T-helper 9 cell (primary cell): ENCODE data around the gene DUOXA2.
"Not testable (repeated sequence)": the region's sequence is repeated elsewhere in the genome, so short reads cannot be mapped to it uniquely, and the experiment has no call there.

Source experiments
- DNase-seq: peaks from one replicate; pipeline ENCODE4 v3.0.0-alpha.2; 2020
- total RNA-seq, 2 donors: gene quantifications; one replicate each; lab custom pipeline; 2026; lab: John Stamatoyannopoulos, UW

Gene DUOXA2
- 0 reads per million in 2 donors for total RNA-seq

DNA sequence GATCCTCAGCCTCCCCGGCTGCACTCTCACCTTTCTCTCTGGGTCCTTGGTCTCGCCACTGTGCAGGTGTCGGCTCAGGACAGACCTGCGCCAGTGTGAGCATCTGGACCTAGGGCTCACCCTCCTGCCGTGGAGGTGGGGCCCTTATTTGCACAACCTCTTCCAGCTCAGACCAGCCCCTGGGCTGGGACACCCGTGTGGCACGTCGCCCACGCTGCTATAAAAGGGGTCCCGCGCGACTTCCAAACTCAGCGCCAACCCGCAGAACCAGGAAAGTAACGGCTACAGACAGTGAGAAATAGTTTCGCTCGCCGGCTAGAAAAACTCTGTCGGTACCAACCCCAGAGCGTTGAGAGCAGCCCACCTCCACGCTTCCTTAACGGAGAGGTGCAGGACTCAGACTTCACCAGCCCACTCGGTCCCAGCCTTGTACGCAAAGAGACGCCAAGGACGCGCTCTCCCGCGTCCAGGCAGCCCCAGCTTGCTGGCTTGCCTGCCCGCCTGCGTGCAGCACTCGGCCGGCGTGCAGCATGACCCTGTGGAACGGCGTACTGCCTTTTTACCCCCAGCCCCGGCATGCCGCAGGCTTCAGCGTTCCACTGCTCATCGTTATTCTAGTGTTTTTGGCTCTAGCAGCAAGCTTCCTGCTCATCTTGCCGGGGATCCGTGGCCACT, at the start of gene DUOXA2, which contains the start of gene DUOX2:
DUOXA2 (plus strand) TSS at position 251 of the 675 bp plus-strand sequence; CDS start at position 531, 280 bp downstream.
DUOX2 (minus strand) TSS at position 97 of the 675 bp plus-strand sequence. CDS start 761 bp downstream, outside the sequence.
- DNase-seq, result no peak

DNA sequence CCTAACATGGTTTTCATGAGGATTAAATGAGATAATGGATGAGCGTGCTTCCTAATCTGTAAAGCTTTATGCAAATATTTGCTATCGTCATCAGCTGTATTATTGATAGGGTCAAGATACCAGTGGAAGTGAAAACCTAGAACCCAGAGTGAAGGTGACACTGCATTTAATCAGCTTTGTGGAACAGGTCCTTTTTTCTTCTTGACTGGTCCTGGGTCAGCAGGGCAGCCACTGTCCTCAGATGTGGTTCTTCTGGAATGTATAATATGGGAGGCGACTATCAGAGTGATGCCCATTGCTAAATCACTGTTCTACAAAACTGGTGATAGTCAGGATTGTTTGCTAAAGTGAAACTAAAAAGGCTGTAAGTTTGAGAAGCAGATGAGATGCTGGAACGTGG, 49.7 kb upstream of the DUOXA2 start:
- DNase-seq, result no peak

DNA sequence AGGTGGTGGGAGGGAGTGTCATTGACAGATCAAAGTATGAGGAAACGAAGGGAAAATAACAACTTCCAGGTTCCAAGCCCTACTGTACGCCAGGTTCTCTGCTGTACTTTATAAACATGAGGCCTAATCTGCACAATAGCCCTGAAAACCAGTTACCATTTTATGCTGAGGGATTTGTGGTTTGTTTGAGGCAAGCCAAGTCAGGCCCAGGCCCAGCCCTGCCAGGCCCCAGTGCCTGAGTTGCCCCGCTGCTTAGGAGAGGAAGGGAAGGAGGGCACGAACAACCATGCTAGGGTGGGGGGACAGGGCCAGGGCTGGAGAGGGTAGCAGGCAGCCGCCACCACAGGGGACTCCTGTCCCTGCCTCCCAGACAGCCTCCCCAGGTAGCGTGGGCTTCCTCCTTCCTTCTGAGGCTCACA, 44.2 kb upstream of the DUOXA2 start:
- not testable (repeated sequence) for DNase-seq

DNA sequence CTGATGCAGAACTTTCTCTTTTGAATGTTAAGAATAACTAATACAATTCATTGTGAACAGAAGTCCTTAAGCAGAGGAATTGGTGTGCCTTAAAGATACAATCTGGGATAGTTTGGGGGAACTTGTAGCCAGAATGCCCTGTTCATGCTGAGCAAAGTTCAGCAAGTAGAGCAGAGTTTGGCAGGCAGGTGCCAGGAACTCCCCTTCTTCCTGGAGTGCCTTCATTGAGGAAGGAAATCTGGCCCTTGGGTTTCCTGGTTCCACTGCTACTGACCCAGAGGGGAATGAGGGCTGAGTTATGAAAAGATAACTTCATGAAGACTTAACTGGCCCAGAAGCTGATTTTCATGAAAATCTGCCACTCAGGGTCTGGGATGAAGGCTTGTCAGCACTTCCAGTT, 40.5 kb upstream of the DUOXA2 start:
- not testable (repeated sequence) for DNase-seq

DNA sequence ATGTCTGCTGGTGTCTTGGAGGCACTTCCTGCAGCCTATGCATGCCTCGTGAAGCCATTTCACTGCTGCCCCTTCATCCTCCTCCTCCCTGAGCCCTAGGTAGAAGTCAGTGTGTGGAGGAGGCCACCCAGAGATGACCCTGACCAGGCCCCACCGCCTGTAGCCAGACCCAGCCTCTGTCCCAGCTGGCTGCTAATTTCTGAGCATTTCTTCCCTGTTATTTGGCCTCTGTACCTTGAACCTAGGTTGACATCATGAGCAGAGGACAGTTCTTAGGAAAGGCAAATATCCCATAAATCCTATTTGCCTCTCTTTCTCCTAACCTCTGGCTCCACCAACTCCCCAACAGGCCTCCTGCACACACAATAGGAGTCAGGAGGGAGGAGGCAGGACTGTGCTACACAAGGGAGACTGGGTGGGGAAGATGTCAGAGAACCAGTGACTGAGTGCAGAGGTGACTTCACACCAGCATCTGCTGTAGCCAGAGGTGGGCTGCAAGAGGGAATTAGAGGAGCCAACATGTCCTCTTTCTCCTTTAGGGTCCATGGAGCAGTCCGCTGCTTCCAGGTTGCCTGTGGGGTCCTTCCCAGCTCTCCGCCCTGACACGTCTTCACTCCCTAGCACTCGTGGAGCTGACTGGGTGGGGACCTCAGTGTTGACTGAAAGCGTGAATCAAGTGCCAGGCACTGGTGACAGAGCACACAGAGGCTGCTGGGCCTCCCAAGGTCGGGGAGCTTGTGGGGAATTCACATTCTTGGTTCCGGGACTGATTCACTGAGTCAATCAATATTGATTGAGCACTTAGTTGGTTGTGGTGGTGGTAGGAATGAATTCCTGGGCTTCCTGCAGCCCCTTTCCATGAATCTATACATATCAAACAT, 38.4 kb upstream of the DUOXA2 start:
- DNase-seq, result not testable (repeated sequence)

DNA sequence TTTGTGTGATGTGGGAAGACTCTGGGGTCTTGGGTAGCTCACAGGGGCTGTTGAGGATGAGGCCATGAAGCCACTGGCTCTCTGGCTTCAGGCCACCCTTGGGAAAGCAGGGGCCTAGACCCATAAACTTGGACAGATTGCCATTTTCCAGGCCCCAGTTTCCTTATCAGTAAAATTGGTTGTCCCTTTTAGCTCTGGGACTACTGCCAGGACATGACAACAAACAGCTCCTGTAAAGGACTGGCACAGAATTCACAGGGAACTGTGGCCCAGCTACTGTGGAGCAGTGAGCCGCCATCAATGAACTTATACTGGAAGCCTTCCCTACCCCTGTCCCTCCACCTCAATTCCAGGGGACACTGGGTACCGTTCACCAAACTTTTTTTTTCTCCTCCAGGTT, 36.7 kb upstream of the DUOXA2 start:
- DNase-seq, result not testable (repeated sequence)

DNA sequence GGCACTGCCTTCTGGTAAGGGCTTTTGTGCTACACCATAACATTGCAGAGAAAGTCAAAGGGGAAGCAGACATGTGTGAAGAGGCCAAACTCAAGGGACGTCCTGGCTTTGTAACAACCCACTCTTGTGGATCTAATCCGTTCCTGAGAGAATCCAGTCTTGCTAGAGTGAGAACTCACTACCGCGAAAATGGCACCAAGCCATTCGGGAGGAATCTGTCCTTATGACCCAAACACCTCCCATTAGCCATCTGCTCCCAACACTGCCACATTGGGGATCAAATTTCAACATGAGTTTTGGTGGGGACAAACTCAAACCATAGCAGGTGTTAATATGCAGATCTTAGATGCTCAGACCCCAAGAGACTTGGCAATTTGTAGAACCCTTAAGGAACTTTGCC, 34.9 kb upstream of the DUOXA2 start:
- DNase-seq, result not testable (repeated sequence)

DNA sequence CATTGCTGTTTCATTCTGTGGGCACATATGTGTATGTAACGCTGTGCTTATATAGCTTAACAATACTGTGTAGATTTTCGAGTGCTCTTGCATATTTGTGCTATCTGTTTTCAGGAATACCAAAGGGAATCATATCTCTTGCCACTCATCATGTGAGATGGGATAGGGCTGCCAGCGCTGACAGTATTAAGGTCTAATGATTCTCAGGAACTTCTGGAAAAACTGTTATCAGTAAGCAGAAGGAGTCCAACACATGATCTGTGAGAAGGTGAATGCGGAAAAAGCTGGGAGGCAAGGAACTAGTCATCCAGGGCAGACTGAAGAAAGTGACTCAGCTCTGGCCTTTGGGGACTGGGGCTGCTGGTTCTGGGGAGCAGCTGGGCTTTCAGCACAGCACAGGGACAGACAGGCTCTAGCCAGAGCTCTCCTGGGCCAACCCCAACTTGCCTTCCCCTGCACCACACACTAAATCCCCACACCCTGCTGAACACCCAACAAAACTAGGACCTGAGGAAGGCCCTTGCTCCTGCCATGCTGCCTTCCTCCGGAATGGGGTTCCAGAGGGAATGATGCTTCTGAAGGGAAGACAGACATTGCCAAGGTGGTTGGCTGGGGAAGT, 34.4 kb upstream of the DUOXA2 start:
- not testable (repeated sequence) for DNase-seq

DNA sequence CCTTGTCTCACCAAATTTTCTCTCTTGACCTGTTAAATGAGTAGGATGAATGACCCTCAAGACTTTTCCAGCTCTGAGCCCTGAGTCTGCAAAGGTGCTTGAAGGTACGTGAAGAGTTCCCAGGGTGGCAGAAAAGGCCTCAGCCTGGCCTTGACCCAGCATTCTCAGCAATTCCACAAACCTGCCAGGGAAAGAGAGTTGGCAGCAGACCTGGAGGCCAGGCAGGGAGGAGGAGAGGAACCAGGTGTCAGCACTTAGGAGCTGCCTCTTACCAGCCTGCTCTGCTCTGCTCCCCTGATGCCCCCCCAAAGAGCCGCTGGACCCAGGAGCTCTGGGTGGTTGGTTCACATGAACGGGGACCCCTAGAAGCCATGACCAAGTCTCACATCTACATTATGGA, 33.5 kb upstream of the DUOXA2 start:
- DNase-seq, result not testable (repeated sequence)

DNA sequence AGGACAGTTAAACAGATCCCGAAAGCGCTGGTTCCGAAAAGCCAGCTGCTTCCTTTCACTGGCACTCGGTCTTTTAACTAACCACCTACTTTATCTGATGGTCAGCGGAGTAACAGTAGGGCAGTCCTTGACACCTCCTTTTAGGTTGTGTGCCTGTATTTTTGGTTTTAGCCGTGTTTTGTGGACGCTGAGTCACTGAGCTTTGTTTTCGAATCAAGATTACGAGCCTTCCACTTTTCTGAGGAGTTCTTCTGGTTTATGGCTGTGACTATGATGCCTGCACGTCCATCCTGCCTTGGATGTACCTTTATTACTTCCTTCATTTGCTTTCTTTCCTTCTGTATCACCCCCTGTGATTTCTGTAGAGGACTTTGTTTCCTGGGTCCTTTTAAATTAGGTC, 31.7 kb upstream of the DUOXA2 start:
- DNase-seq, result not testable (repeated sequence)

DNA sequence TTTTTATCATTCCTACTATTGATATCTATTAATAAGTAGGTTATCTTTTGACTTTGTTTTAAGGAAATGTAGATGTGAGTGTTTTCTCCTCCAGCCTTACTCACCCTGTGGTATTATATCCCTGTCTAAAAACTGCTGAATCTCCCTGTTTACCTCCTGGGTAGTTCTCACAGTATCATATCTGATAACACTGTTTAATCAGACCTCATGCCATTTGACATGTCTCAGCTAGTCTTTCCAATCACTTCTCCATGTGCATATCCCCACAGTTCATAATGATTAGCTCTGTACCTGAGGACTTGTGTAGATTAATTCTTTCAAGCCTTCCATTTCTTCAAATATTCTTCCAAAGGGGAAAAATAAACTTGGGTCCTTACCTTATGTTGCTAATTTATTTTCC, 30.9 kb upstream of the DUOXA2 start:
- no peak for DNase-seq

DNA sequence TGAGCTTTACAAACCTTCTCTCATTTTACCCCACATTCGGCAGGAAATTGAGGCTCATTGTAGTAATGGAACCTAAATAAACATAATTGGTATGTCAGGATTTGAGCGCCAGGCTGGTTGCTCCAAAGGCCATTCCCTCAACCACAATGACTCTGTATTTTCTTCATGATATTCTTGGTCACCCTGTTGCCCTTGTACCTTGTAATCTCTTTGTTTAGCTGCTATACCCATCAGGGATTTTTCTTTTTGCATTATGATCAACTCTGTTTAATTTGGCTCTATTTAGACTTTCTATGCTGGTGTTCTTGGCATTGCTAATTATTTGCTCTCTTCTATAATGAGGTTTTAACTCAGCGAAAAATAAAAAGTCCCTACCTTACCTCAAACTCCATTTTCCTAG, 30.0 kb upstream of the DUOXA2 start:
- no peak for DNase-seq

DNA sequence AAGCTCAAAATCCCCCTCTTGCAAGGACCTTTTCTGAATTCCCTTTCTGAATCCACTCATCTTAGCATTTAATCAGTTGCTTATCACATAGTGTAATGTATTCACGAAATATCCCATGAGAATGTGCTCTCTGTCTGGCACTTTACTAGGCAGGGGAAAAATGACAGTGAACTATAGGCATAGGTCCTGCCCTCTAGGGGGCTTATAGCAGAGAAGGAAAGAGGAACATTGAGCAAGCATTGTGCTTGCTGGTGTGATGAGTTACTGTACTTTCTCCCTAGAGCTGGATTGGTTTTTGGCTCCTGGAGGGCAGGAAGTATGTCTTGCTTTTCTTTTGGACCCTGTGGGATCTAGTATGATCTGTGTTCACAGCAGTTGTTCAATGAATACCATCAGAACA, 26.6 kb upstream of the DUOXA2 start:
- no peak for DNase-seq

DNA sequence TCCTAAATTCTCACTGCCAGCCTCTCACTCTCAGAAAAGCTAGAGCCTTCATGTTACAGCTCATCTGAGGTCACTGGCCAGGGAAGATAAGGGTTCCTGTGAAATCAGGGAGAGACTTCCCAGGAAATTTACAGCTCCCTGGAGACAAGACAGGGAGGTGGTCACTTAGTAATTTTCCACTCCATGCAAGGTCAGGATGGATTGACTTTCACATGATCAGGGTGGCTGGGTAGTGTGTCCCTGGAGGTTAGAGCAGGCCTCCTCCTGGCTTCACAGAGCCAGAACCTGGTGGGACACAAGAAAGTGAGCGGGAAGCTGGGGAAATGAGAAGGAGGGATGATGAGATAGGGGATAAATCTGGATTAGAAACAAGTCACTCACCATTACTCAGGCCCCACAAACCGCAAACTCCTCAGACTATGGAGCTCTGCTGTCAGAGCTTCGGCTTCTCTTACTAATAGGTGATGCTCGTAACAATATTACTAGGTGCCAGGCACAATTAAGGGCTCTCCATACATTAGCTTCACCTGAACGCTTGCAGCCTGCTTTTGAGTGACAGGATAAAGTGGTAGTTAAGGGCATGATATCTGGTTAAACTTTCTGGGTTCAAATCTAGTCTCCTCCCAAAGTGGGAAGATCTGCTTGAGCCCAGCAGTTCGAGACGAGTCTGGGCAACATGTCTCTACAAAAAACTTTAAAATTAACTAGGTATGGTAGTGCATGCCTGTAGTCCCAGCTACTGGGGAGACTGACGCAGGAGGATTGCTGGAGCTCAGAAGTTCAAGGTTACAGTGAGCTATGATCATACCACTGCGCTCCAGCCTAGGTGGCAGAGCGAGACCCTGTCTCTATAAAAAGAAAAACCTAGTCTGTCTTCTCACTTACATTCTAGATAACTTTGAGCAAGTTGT, 25.1 kb upstream of the DUOXA2 start:
- no peak for DNase-seq

DNA sequence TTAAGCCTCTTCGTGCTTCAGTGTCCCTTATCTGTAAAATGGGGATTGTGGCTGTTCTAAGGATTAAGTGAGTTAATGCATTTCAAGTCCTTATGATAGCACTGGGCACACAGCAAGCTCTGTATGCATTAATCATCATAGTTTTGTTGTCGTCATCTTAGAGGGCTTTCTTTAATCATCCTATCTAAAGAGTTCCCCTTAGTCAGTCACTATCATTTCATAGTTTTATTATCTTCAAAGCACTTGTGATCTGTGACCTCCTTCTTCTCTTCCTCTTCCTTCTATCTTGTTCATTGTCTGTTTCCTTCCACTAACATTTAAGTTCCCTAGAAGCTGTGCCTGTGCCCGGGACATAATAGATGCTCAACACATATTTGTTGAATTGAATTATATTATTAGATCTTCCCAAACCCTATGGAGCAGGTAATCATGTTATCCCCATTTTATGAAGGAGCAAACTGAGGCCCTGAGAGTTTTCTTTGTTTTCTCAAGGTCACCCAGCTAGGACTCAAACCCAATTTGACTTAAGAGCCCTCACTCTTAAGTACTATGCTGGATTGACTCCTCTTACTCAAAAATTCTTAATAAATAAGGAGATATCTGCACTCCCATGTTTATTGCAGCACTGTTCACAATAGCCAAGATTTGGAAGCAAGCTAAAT, 24.3 kb upstream of the DUOXA2 start:
- DNase-seq, result no peak

DNA sequence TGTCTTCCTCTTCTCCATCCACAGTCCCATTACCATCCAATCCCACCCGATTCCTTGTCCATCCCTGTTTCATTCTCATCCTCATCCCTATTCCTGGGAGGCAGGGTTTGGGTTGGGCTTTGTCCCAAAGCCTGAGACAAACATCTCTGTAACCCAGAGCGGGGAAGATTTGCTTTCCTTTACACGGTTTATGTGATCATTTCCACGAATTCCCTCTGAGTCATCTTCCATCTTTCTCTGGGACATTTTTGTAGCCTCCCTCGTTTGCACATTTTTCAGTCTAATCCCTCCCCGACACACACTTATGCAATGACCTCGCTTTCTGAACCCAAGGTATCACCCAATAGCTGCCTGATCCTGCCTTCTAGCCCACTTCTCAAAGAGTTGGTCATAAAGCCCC, 23.0 kb upstream of the DUOXA2 start:
- no peak for DNase-seq

DNA sequence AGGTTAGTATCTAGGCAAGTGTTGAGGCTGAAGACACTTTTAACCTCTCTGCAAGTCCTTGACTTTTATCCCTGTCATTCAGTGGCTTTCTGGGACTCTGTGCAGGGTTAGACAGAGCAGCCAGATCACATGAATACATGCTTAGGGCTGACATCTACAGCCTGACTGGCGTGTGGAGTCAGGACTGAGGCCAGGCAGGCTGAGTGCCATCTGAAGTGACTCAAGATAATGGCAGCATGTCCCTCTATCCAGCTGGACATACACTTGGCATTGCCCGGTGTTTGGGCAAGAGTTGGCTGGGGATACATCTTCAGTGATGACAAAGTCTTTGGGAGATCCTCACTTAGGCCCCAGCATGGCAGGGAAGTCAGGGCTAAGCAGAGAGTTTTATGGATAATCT, 22.6 kb upstream of the DUOXA2 start:
- no peak for DNase-seq

DNA sequence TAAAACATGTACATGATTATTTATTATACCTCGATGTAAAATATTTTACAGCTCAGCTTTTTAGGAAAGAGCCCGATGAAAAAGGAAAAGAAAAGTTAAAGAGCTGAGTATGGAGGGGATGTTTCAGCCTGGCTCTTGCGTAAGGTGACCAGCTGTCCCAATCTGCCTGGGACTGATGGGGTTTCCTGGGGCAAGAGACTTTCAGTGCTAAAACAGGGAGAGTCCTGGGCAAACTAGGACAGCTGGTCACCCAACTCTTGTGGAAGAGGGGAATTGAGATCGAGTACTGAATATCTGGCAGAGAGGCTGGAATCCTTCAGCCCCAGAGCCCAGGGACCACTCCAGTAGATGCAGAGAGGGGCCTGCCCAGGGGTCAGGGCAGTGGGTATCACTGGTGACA, 21.1 kb upstream of the DUOXA2 start:
- DNase-seq, result no peak

DNA sequence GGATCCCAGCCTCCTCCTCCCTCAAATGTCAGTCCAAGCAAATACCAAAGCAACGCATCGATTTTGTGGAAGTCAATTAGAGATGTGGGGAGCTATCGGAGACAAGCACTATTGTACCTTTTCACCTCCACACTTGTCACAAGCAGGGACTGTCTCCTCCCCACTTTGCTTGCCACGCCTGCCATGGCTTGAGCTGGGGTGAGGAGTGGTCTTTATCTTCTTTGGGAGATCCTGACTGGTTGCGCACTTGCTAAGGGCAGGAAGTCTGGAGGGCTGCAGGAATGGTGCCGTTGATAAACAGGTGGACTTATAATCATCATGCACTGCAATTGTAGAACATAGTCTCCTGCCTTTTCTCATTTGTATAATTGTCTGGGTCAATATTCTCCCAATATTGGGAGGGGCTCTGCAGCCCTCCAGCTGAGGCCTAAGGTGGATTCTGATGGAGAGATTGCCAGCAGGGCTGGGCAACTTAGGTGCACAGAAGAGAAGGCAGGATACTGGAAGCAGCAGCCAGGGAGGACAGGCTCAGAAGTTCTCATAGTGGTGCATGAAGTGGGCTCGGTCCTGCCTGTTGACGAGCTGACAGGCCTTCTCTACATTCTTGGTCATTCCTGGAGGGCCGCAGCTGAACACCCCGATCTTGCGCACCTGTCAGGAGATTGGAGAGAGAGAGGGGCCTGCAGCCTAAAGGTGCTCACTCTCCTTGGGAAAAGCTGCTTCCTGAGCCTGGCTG, 20.3 kb upstream of the DUOXA2 start:
- no peak for DNase-seq

DNA sequence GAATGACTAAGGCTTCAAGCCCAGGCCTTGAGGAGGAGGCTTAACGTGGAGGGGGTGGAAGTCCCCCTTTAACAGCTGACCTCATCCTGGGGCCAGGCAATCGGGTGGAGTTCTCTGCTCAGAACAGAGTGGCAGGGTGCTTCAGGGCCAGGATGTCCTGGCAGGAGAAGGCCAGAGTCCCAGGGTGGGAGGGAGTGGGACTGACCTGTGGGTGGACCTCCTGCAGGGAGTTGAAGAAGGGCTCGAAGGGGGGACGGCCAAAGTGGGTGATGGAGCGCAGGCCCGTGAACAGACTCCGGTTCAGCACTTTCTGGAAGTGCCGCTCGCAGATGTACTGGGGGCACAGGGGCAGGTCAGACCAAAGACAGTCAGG, 19.8 kb upstream of the DUOXA2 start:
- no peak for DNase-seq

DNA sequence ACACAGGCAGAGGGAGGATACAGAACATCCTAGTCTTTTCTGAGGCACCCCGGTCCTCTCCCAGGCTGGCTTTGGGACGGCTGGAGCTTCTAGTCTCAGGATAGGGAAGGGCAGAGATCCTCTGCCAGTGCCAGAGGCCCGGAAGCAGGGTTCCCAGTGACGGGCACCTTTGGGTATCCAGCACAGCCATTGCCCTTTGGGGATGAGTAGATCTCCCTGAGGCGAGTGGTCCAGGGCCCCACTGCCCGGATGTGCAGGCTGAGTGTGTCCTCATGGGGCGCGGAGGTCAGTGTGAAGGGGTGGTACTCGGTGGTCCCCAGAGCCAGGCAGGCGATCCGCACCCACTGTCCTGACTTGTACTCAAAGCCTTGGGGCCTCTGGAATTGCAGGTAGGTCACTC, 18.5 kb upstream of the DUOXA2 start:
- DNase-seq, result no peak
